SK-N-SH treated with all-trans-retinoic acid at 6 μM for 48 hours (cell line): Measurements from ENCODE around the gene FST.

Experiments used
- ATAC-seq: fragments of 200-7000 bp; cut with Tn5 transposase; 3 replicates; pipeline ENCODE4 v1.9.1; 2020; ENCODE audit warnings: mild to moderate bottlenecking, moderate library complexity
- ARNTL ChIP-seq: fragments of 450-650 bp; formaldehyde crosslinking; IDR thresholded peaks from 2 replicates; pipeline ENCODE4 v1.5.0; 2020; ENCODE audit warnings: low read depth, mild to moderate bottlenecking, moderate library complexity, borderline replicate concordance
- BACH2 ChIP-seq: fragments of 250-450 bp; sonication (Bioruptor Pico); IDR thresholded peaks from 2 replicates; pipeline ENCODE4 v1.9.0; 2021; ENCODE audit warnings: mild to moderate bottlenecking, borderline replicate concordance
- CREB5 ChIP-seq: fragments of 250-450 bp; sonication (Bioruptor Pico); IDR thresholded peaks from 2 replicates; pipeline ENCODE4 v1.5.1; 2020; ENCODE audit warnings: low read depth, mild to moderate bottlenecking, moderate library complexity
- CSDC2 ChIP-seq: fragments of 250-450 bp; sonication (Bioruptor Pico); IDR thresholded peaks from 2 replicates; pipeline ENCODE4 v1.5.0; 2020; ENCODE audit warnings: mild to moderate bottlenecking, moderate library complexity
- CSRNP3 ChIP-seq: fragments of 250-450 bp; sonication (Bioruptor Pico); IDR thresholded peaks from 2 replicates; pipeline ENCODE4 v1.5.1; 2021; ENCODE audit warnings: mild to moderate bottlenecking, moderate library complexity
- ESRRG ChIP-seq: fragments of 250-450 bp; sonication (Bioruptor Pico); IDR thresholded peaks from 2 replicates; pipeline ENCODE4 v1.6.1; 2021; ENCODE audit warnings: mild to moderate bottlenecking
- GLIS3 ChIP-seq: fragments of 250-450 bp; sonication (Bioruptor Pico); IDR thresholded peaks from 2 replicates; pipeline ENCODE4 v1.5.0; 2020; ENCODE audit warnings: mild to moderate bottlenecking, moderate library complexity
- ISL1 ChIP-seq: fragments of 250-450 bp; sonication (Bioruptor Pico); IDR thresholded peaks from 2 replicates; pipeline ENCODE4 v2.1.2; 2022; ENCODE audit warnings: mild to moderate bottlenecking, moderate library complexity
- OSR1 ChIP-seq: fragments of 250-450 bp; sonication (Bioruptor Pico); IDR thresholded peaks from 2 replicates; pipeline ENCODE4 v1.8.0; 2022; ENCODE audit warnings: moderate library complexity, mild to moderate bottlenecking, inconsistent platforms
- PATZ1 ChIP-seq: fragments of 250-450 bp; sonication (Bioruptor Pico); IDR thresholded peaks from 2 replicates; pipeline ENCODE4 v1.8.0; 2020; ENCODE audit warnings: mild to moderate bottlenecking, moderate library complexity, borderline replicate concordance
- POU6F1 ChIP-seq: fragments of 250-450 bp; sonication (Bioruptor Pico); IDR thresholded peaks from 2 replicates; pipeline ENCODE4 v1.8.0; 2021; ENCODE audit warnings: low read depth, mild to moderate bottlenecking, moderate library complexity, borderline replicate concordance
- PPARA ChIP-seq: fragments of 250-450 bp; sonication (Bioruptor Pico); IDR thresholded peaks from 2 replicates; pipeline ENCODE4 v1.5.0; 2020; ENCODE audit warnings: mild to moderate bottlenecking, borderline replicate concordance
- SNAI2 ChIP-seq: fragments of 250-450 bp; sonication (Bioruptor Pico); IDR thresholded peaks from 2 replicates; pipeline ENCODE4 v1.5.0; 2020; ENCODE audit warnings: mild to moderate bottlenecking, moderate library complexity
- TCF4 ChIP-seq: fragments of 250-450 bp; sonication (Bioruptor Pico); IDR thresholded peaks from 2 replicates; pipeline ENCODE4 v1.8.0; 2021; ENCODE audit warnings: mild to moderate bottlenecking, moderate library complexity, borderline replicate concordance
- TOX ChIP-seq: fragments of 250-450 bp; sonication (Bioruptor Pico); IDR thresholded peaks from 2 replicates; pipeline ENCODE4 v1.8.0; 2021; ENCODE audit warnings: mild to moderate bottlenecking, moderate library complexity, borderline replicate concordance
- TSHZ2 ChIP-seq: fragments of 250-450 bp; sonication (Bioruptor Pico); IDR thresholded peaks from 2 replicates; pipeline ENCODE4 v1.5.0; 2020; ENCODE audit warnings: mild to moderate bottlenecking, moderate library complexity
- ZC3H10 ChIP-seq: fragments of 250-450 bp; sonication (Bioruptor Pico); IDR thresholded peaks from 2 replicates; pipeline ENCODE4 v1.5.1; 2021; ENCODE audit warnings: mild to moderate bottlenecking, moderate library complexity
- ZFP3 ChIP-seq: fragments of 250-450 bp; sonication (Bioruptor Pico); IDR thresholded peaks from 2 replicates; pipeline ENCODE4 v1.5.0; 2020; ENCODE audit warnings: mild to moderate bottlenecking, moderate library complexity
- ZNF70 ChIP-seq: fragments of 450-650 bp; formaldehyde crosslinking; IDR thresholded peaks from 2 replicates; pipeline ENCODE4 v1.5.0; 2020; ENCODE audit warnings: mild to moderate bottlenecking, moderate library complexity

Gene FST

GRCh38 chr5:53446908-53447307 is 33.5 kb upstream of the FST start:
- ATAC-seq = peak; percentile 97
- TF ChIP-seq ZFP3 (no peak), CSRNP3 (no peak)

GRCh38 chr5:53448851-53449250 is 31.6 kb upstream of the FST start:
- ATAC-seq = no peak
- TF ChIP-seq ZFP3 = no peak
- TF ChIP-seq TCF4 (CRISPR knock-in tag) = no peak
- TF ChIP-seq ZC3H10 (CRISPR knock-in tag) = no peak
- no peak for TF ChIP-seq OSR1 (CRISPR knock-in tag)
- TF ChIP-seq CSRNP3 = no peak
- no peak for TF ChIP-seq SNAI2
- TF ChIP-seq PATZ1 (CRISPR knock-in tag) = no peak
- TF ChIP-seq ZNF70 = no peak
- TF ChIP-seq TOX (CRISPR knock-in tag) = no peak
- TF ChIP-seq ESRRG = no peak
- no peak for TF ChIP-seq PPARA (CRISPR knock-in tag)
- no peak for TF ChIP-seq BACH2
- no peak for TF ChIP-seq POU6F1 (CRISPR knock-in tag)
- TF ChIP-seq GLIS3 (CRISPR knock-in tag) = no peak
- TF ChIP-seq ARNTL (CRISPR knock-in tag) = no peak
- no peak for TF ChIP-seq CREB5 (CRISPR knock-in tag)

- no peak for ATAC-seq
- TF ChIP-seq ARNTL (CRISPR knock-in tag) (no peak), CSDC2 (CRISPR knock-in tag) (no peak), ISL1 (no peak), TCF4 (CRISPR knock-in tag) (no peak), TSHZ2 (CRISPR knock-in tag) (no peak), SNAI2 (no peak), PPARA (CRISPR knock-in tag) (no peak), GLIS3 (CRISPR knock-in tag) (no peak), ZC3H10 (CRISPR knock-in tag) (no peak)
- TF ChIP-seq, all 23 proteins: peak for 0
Observed at GRCh38 chr5:53453898-53454718, 26.3 kb upstream of the FST start.
